HG03558 (cell line): ENCODE data around the gene ASCC1.

Experiments
- ATAC-seq: cut with Tn5 transposase; IDR thresholded peaks from one replicate; pipeline ENCODE4 v1.9.1; 2021; ENCODE audit warnings: moderate number of reproducible peaks; ENCODE audit not compliant: unreplicated experiment; ENCODE audit errors: extremely low read depth

Gene ASCC1, protein sequence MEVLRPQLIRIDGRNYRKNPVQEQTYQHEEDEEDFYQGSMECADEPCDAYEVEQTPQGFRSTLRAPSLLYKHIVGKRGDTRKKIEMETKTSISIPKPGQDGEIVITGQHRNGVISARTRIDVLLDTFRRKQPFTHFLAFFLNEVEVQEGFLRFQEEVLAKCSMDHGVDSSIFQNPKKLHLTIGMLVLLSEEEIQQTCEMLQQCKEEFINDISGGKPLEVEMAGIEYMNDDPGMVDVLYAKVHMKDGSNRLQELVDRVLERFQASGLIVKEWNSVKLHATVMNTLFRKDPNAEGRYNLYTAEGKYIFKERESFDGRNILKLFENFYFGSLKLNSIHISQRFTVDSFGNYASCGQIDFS

DNA sequence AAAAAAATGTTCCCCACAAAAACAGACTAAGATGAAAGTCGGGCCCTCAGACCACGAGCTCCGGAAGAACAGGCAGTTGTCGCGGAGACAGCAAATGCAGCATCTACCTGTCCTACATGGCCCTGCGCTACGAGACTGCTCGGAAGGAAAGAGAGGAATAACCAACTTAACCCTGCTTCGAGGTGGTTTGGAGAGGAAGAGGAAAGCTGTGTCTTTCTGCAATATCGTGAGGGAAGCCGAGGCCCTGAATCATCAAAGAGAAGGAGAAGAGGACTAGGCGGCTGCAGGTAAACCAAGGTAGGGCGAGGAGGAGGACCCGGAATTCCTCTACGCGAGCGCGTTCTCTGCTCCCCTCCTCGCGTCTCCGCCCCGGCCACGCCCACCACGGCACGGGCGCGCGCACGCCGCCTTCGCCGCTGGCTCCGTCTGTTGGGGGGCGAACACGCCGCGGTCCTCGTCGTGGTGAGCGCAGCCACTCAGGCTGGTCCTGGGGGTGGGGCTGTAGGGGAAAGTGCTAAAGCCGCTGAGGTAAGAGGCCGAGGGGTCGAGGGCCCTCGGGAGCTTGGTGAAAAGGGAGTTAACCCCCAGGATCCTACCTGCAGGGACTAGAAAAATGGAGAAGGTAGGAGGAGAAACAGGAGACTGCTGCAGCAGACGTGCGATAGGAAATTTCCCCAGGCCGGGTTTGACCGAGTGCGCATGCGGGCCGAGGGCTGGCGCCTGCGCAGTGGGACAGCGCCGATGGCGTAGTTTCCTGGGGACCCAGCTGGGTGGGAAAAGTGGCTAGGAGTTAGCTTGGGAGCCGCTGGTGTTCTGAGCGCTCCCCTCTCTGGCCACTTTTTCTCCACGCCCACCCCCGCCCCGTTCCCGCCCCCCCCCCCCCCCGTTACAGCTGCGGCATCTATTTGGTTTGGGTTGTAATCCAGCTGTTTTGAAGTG lies at the start of gene ASCC1, which contains the start of gene ANAPC16:
Gene ASCC1 (minus strand): TSS at position 666 of the 939 bp plus-strand sequence. CDS start 2,978 bp downstream, outside the sequence.
Gene ANAPC16 (plus strand): TSS at position 402 of the 939 bp plus-strand sequence. CDS start 7,903 bp downstream, outside the sequence.
- ATAC-seq: no peak

DNA sequence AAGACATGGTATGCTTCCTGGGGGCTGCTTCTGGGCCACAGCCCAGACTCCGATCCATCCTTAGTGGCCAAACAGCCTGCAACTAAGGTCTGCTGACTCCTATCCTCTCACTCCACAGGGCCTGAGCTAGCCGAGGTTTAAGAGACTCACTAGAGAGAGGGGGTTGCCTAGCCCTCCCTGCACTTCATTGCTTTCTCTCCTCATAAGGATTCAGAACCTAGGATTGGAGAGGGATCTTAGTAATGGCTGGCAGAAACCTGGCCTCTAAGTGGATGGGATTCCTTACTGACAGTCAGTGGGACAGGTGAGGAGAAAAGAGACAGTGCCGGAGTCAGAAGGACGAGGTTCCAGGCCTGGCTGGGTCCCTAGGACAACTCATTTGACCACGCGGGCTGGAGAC lies 49.4 kb upstream of the ASCC1 start:
- ATAC-seq: no peak

DNA sequence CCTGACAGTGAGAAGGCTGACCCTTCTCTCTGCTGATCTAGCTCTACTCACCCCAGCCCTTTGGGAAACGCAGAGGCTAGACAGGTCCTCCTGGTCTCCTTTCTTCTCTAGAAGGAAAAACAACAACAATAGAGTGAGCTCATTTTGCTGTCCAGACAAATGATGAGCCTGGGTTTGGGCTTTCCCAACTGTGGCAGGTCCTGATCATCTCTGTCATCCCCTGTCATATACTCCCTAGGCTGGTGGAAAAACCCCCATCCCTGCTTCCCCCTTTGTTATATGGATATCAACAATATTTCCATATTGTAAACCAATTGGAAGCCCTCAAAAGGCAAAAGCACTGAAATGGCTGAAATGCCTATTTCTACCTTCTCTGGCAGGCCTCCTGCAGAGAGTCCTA lies 48.5 kb upstream of the ASCC1 start:
- ATAC-seq: no peak

DNA sequence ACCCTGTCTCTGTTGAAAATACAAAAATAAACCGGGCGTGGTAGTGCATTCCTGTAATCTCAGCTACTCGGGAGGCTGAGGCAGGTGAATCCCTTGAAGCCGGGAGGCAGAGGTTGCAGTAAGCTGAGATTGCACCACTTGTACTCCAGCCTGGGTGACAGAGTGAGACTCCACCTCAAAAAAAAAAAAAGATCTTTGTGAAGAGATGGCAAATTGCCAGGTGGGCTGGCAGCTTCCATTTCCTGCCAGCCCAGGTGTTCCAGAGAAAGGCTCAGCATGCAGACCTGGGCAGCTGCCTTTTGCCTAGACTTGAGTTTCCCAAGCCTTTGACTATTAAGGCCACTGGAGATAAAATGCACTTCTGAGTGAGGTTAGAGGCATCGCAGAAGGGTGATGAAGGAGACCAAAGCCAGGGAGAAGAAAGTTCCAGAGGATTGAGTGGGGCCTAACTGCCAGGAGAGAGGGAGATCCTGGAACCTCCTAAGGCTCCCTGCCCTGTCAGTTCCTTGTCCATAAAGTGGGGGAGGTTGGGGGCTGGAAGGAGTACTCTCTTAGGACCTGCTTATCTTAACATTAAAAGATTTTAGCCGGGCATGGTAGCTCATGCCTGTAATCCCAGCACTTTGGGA lies 47.7 kb upstream of the ASCC1 start:
- ATAC-seq: no peak

DNA sequence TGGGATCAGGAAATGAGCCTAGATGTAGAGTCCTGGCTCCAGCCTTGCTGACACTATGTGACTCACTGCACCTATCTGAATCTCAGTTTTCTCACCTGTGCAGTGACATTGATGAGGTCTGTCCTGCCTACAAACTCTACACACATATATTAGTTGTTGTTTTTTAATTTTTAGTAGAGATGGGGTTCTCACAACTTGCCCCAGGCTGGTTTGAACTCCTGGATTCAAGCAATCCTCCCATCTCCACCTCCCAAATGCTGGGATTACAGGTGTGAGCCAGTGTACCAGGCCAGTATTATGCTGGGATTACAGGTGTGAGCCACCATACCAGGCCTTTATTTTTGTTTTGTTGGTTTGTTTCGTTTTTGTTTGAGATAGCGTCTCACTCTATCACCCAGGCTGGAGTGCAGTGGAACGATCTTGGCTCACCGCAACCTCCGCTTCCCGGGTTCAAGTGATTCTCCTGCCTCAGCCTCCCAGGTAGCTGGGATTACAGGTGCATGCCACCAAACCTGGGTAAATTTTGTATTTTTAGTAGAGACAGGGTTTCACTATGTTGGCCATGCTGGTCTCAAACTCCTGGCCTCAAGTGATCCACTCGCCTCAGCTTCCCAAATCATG lies 45.8 kb upstream of the ASCC1 start:
- no peak for ATAC-seq

DNA sequence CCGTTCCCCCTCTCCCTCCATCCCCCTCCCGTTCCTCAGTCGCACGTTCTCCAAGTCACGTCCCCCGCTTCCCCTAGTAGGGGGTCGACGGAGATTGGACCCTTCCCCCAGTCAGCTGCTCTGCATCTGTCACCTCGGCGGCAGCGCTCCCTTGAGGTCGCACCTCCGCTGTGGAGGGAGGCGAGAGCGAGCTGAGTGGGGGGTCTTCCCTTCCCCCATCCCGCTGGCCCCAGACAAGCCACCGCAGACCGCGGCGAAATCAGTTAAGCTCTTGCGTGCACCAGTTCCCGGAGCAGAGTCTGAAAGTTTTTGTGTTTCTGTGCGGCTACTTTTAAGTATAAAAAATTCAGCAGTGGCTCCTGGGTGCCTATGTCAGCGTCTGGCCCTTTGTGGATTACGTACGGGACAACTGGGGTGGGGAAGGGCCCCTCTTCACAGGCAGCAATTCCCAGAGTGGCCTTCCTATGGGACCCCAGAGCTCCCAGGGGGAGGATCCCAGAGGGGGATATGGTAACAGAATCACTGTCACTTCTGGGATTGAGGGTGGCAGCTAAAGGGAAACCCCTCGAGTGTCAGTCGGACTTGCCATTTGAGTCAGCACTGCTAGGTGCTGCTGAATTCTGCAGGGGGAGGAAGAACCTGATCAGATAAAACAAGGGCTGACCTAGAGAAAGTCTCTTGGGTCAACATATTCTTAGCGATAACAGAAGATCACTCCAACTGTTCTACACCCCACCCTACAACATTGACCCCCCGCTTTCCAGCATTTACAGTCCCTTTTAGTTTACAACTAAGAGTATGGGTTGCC lies 45.1 kb upstream of the ASCC1 start:
- peak; percentile 41 for ATAC-seq

DNA sequence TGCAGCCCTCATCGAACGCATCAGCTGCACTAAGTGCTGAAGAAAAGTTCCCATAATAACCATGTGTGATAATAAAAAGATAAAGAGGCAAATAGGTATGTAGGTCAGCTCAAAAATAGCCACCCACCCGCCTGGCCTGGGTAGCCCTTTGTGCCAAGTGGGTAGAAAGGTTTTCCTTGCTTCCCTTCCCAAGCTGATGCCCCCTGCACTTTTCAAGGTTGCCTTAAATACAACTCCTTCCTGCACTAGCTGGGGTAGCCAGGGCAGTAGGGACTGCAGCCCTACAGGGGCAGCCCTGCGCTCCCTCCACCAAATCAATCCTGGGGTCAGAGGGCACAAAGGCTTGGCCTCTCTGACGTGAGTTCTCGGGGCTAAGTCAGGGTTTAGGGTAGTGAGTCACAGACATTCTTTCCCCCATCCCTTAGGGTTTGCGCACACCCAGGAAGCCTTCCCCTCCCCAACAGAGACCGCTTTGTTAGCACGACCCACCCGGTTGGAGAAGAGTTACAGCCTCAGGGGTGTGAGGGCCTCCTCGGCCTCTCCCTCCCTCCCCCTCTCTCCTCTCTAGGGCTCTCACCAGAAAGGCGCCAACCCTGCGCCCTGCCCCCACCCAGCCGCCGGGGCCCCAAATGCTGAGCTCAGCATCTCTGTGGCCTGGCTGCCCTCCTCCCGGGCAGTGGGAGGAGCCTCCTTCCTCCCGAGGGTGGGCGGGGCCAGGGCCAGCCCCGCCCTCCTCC lies 44.3 kb upstream of the ASCC1 start:
- ATAC-seq: peak; percentile 21

DNA sequence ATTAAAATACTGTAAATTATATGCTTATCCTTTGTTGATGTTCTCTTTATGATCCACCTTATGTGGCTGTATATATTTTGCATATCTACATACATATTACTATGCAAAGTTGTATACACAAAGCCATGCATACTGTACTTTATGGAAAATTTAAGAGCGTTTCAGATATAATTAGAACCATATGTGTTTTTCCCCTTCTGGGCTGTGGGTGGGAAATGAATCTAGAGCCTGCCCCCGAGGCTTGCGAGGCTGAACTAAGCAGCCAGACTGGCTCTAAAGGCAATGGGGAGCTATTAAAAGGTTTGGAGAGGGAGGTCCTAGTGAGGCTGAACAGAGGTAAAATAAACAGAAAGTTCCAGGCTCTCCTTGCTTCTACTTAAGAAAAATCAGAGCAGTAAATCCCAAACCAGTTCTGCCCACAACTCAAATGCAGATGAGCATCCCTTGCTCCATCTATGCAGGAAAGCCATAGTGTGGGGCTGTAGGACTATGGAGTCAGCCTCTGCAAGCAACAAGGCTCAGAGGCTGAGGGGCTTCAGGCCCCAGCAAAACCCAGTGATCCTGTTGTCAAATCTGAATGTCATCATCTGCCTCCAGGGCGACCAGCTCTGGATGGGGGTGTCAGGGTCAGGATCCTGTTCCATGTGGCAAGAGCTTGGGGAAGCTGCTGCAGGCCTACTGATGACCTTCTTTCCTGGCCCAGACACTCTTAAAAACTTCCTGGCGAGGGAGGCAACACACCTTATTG lies 43.6 kb upstream of the ASCC1 start:
- ATAC-seq: no peak

DNA sequence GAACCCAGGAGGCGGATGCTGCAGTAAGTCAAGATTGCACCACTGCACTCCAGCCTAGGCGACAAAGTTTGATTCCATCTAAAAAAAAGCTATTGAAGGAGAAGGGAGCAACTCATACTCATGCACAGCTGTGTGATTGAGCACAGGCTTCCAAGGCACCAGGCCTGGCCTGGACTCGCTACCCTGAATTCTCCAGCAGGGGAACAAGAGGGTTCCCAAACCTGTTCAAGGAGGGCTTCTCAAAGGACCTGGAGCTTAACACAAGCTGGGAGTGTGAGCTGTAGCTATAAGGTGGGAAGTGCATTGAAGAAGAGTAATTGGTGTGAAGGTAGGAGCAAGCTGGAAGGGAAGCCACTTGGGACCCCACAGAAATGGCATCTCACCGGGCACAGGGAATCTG lies 42.5 kb upstream of the ASCC1 start:
- ATAC-seq: no peak

DNA sequence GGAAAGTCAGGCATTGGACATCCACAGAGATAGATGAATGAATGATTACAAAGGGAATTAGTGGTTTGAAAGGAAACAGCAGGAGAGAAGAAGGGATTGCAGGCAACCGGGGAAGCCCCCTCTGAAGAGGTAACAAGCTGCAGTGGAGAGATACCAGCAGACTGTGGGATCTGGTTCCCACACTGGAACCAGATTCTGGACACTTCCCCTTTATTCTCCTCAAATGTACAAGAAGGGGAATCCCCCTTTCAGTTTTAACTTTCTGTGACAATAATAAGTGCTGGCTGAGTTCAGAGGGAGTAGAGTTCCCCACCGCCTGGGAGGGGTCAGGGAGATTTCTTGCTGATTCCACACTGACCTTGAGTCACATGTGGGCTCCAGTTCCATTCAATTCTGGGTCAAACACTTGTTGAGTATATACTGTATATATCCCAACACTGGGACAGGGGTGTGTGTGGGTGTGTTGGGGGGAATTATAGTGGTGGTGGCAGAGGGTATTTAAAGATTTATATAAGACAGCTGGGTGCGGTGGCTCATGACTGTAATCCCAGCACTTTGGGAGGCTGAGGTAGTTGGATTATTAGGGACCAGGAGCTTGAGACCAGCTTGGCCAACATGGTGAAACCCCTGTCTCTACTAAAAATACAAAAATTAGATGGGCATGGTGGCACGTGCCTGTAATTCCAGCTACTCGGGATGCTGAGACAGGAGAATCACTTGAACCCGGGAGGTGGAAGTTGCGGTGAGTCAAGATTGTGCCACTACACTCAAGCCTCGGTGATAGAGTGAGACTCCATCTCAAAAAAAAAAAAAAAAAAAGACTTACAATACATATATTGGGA lies 41.2 kb upstream of the ASCC1 start:
- ATAC-seq: no peak

DNA sequence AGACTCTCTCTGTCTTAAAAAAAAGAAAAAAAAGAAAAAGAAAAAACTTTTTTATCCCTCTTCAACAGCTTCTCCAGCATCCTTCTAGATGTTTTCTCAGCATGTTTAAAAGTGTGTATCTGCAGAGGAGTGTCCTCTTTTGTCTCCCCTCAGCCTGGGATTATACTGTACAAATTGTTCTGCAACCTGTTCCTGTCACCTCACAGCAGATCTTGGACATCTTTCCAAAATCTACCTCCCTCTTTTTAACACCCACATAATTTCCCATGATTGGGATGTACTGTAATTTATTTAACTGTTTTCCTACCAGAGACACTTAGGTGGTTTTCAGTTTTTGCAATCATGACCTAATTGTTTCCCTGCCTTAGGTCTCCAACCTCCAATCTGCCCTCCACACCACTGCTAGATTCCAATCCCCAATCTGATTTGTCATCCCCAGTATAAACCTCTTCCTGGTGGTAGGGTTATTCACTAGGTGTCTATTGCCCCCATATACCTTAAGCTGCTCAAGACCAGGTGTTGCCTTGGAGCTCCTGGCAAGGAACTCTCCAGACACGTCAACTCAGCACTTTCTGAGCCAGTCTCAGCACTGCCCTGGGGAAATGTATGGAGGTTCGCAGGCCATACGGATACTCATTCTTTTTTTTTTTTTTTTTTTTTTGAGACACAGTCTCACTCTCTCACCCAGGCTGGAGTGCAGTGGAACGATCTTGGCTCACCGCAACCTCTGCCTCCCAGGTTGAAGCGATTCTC lies 40.1 kb upstream of the ASCC1 start:
- ATAC-seq: no peak

DNA sequence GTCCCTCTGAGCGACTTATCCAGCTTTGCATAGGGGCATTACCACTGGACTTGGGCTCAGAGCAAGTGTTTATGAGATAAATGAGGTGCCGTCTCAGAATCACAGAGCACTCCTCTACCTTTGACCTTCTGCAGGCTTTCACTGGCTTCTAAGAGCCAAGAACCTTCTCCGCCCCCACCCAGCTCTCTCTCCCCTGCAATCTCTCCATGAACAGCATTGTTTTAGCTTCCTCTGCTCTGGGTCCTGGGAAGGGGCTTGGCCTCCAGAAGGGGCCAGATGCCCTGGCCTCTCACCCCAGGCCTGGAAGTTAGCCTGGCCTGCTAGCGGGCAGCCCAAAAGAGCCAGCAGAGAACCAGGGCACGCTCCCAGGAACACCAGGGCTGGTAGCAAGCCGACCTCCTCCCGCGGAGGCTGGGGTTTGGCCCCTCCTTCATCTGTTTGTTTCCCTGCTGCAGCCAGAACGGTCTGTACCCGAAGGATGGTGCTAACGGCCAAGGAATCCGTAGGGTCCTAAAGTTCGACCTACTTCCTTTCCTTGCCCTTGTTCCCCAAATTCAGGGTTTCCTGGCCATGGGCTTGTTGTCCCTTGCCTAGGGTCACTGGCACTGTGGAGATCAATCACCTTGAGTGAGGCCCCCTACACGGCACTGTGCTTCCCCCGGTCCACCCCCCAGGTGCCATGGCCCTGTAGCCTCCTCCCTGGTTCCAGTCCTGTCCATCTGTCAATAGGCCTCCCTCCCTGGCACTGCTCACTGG lies 38.9 kb upstream of the ASCC1 start:
- no peak for ATAC-seq

DNA sequence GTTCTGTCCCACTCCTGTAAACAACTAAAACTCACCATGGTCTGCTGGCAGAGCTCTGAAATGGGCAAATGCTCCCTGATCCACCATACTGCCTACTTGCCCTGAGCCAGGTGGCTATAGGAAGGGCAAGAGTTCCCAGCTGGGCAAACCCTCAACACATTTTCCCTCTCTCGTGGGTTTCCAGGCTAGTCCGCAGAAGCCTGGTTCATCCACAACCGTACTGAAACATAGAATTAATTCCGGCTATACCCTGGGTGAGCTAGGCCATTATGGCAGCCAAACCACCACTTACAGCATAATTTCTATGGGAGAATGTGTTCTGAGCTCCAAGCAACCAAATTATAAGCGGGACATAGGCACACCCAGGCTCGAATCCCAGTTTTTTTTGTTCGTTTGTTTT lies 37.5 kb upstream of the ASCC1 start:
- no peak for ATAC-seq

DNA sequence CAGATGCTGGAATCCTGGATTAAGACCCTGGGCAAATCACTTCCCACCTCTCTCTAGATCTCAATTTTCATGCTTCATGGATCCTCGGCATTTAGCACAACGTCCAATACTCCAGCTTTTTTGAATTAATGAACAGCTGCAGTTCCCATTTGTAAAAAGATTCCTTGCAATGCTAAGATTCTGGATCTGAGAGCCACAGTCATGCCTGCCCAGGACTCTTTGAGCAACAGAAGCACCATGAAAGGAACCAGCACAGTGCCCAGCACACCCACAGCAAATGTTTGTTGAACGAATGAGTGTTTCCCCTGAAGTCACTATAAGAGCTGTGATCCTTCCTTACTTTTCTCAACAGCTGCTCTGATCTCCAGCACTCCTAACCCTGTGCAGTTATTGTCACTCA lies 36.9 kb upstream of the ASCC1 start:
- ATAC-seq: no peak

DNA sequence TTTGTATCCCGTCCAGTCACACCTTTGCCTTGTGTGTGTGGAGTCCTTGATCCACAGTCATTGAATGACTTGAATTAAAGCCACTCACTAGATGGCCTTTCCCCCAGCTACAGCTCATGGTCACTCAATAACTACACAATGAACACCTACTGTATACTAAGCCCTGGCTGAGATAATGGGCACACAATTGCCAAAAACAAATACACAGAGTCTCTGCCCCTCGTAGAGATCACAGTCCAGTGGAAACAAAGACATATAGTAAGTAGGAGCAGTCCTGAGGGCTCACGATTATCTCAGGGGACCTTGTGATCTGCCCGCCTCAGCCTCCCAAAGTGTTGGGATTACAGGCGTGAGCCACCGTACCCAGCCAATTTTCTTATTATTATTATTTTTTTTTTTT lies 35.6 kb upstream of the ASCC1 start:
- ATAC-seq: no peak

DNA sequence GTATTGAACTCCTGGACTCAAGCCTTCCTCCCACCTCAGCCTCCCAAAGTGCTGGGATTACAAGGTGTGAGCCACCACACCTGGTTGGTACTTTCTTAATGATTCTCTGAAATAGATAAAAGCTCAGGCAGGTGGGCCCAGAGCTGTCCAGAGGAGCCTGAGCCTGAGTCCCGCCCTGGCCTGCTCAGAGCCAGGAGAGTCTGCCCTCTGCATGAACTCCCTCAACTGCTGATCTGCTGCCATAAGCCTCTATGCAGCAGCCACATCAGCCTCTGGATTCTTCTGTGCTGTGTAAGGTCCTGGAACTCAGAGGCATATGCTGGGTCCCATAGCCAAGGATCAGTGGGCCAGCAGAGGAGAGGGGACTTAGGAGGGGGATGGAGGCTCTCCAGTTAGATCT lies 34.6 kb upstream of the ASCC1 start:
- ATAC-seq: no peak
